ENCODE measurements around the gene SMPD3. TPM values are rescaled to one million over a fixed set of nuclear protein-coding genes. Genes with fewer than 3 reads are reported as not detected.

SMPD3 gene
- total RNA-seq, 1 donor from 2014 or later: 2.5 TPM

DNA sequence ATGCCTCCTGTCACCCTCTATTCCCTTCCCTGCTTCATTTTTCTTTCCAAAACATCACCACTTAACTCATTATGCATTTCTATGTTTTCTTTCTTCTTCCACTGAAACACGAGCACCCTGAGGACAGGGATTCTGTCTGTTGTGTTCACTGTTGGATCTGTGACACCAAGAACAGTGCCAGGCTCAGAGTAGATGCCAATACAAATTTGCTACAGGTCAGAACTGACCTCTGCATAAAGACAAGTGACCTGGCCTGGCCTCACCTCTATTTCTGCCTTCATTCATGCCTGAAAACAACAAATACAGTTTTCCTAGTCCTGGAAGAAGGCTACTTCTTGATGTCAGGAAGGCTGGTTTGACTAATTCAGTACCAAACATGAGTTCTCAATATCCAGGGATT lies 45.1 kb downstream of the SMPD3 start:
- DNase-seq: no peak

DNA sequence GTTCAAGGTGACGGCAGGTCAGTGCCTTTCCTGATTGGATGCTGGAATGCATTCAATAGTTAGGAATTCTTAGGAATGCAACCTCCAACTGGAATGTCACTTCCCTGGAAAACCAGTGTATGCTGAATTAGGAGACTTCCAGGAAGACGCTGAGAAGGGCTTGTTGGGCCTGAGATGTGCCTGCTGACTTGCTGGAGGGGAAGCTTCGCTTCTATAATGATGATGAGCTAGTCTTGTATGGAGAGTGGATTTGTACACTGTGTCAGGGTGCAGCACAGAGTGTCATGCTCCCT lies 45.6 kb downstream of the SMPD3 start:
- no peak for DNase-seq

DNA sequence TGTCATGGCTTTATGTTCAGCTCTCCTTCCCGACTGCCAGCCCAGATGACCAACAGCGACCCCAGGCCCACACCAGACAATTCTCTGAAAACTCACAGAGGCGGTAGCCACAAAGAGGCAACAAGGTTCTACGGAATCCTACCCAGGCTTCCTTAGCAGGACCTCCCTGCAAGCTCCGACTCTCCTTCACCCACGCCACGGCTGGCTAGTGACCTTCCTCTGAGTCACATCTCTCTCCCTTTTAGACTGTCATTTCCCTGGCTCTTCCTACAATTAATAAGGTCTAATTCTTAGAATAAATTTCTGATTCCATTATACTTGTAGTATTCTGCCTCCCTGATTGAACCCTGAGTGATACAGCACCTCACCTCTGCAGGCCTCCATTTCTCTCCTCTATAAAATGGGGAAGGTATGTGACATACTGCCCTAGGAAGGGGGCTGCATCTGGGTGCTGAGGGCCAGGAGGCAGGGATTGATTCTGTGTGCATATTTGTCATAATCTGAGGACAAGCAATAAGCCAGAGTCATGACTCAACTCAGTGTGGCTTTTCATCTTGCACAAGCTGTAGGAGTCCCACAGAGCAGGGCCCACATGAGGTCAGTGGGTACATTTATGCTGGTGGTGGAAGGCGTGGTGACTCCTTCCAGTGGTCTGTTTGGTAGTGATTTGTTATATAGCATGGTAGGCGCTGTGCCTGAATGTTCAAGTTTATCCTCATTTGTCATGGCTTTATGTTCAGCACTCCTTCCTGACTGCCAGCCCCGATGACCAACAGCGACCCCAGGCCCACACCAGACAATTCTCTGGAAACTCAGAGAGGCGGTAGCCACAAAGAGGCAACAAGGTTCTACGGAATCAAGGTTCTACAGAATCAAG lies 46.2 kb downstream of the SMPD3 start:
- no peak for DNase-seq

DNA sequence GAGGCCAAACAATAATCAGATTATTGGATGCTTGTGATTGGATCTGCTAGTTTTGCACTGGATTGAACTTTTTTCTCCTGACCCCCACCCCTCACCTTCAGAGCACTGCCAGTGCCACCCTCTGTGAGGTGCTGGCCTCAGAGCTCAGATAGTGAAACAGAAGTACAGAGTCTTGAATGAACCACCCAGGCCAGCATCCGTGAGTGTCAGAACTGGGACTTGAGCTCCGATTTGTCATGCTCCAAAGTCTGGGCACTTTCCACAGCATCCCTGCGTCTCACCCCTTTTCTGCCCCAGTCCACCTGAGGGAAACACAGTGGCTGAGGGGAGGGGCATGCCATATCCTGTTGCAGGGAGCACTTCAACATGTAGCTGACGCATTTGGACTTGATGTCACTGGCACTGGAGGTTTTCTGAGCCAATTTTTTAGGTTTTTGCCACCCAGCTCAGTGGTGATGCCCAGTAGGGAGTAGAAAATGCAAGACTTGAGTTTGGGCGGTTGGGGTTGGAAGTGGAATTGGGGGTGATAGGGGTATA lies 47.3 kb downstream of the SMPD3 start:
- DNase-seq: no peak

DNA sequence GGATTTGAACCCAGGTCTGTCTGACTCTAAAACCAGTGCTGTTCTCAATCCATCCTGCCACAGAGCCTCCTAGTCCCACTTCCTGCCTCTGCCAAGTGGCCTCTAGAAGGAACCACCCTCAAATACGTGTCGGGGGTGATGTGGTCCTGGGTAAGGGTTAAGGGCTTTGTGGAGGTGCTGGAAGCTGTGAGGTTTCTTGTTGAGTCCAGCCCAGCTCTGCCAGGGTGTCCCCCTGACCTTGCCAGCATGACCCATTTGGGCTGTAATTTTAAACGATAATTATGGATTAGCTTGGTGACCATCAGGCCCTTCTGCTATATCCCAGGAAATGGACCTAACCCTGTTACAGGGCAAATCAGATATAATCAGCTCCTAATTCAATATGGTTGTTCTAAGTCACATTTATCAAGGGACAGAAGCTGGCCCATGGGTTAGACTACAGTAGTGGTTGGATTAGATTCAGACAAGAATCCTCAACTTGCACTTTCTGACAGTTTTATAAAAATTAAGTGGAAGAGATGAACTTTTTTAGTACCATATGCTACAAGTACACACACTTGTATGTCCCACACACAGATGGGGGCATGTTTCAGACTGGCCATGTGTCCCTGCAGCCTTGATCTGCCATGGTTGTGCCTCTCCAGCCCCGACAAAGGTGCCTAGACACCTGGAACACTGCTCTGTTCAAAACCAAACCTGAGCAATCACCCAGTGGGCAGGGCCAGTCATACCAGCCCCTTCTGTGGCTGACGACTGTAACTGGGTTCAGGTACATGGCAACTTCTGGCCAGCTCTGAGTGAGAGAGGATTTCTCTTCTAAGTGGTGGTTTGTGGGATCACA lies 48.0 kb downstream of the SMPD3 start:
- DNase-seq: no peak

DNA sequence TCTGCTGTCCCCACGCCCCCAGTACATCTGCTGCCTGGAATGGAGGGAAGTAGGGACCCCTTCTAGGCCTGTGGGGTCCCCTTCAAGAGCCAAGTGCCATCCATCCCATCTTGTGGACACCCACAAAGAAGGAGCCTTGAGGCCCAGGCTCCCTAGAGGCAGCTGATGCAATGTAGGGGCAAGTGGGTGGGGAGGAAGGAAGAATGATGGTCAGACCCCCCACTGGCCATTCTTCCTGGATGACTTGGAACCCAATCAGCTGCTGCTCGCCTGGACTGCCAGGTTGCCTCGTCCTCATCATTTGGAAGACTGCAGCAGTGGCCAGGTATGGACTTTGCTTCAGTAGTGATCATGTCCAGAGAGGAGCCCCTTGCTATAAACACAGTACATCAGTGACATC lies 48.9 kb downstream of the SMPD3 start:
- DNase-seq: no peak

DNA sequence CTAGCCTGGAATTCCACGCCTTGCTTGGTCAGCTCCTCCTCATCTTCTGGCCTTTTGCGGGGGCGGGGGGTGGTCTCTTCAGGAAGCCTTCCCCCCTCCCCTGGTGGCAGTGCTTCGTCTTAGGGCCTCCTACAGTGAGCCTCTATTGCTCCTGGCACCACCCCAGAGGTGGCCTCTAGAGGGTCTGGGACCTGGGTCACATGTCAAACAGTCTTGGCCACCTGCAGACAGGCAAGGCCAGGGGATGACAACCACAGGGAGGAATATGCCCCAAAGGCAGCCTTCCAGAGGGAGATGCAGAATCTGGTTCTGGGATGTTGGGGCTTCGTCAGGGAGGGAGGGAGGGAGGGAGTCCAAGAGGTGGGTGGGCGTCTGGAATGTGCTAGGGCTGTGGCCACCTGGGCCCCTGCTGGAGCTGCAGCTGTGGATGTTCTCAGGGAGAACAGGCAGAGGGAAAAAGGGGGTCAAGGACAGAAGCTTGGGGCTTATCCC lies 50.6 kb downstream of the SMPD3 start:
- DNase-seq: peak; percentile 14

DNA sequence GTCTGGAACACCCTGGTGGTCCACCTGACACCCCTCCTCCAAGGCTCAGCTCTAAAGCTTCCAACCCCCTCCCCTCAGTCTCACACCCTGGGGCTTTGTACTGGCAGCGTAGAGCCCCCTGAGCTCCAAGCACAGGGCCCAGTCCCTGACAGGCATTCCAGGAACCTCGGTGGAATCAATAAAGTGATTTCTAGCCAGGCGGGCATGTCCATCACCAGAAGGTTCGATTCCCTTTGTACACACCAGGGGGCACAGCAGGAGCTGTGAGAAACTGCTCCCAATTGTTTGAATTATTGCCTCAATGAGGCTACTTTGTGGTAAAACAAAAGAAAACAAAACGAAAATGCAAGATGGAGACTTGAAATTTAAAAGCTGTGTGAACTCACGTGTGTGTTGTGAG lies 51.8 kb downstream of the SMPD3 start:
- peak; percentile 22 for DNase-seq

DNA sequence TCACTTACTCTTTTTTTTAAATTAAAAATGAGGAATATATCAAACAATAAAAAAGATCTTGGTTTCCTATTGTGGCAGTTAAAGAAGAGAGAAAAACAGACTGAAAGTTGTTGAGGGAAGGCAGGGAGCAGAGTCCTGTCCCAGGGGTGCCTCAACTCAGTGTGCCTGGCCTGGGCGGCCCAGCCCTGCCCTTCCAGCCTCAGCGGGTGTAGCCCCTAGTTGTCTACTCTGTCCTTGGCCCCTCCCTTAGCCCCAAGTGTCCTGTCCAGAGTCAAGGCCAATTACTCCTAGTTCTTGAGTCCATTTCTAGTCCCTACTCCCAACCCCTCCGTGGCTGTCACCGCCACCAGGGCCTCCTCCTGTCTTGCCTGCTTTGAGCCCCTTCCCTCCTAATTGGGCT lies 52.5 kb downstream of the SMPD3 start:
- DNase-seq: no peak

DNA sequence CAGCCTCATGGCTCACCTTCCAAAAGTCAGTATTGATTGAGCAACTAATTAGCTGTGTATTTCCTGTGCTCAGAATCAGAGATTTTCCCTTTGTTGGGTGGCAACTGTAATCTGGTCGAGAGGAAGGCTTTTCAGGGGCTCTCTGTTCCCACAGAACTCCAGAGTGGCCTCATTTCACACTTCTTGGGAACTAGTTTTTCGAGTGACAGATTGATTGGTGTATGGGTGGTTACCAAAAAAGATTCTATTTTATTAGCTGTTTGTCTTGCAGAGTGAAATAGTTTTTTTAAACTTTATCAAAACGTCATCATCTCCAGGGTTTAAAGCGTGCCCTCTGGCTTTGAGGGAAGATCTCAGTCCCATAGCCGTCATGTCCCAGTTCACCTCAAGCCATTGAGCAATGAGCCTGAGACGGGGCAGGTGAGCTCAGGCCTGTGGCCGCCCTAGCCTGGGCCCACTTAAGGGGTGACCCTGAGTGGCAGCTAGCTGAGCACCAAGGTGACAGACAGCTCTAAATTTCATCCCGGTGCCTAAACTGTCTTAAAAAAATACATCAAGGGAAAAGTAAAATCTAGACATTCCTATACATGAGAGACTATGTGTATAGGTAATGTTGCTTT lies 53.0 kb downstream of the SMPD3 start:
- DNase-seq: no peak

DNA sequence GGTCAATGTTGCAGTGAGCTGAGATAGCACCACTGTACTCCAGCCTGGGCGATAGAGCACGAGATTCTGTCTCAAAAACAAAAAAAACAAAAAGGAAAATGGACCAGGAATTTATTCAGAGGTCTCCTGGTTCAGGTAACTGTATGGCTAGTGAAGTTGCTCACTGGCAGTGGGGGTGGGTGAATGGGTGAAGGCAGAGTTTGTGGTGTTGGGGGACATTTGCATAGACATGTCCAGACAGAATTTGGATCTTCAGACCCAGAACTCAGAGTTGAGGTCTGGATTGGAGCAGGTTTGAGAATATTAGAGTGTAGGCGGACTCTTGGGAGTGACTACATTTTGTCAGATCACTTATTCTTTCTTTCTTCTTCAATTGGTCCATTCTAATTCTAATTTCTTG lies 55.0 kb downstream of the SMPD3 start:
- DNase-seq: no peak

DNA sequence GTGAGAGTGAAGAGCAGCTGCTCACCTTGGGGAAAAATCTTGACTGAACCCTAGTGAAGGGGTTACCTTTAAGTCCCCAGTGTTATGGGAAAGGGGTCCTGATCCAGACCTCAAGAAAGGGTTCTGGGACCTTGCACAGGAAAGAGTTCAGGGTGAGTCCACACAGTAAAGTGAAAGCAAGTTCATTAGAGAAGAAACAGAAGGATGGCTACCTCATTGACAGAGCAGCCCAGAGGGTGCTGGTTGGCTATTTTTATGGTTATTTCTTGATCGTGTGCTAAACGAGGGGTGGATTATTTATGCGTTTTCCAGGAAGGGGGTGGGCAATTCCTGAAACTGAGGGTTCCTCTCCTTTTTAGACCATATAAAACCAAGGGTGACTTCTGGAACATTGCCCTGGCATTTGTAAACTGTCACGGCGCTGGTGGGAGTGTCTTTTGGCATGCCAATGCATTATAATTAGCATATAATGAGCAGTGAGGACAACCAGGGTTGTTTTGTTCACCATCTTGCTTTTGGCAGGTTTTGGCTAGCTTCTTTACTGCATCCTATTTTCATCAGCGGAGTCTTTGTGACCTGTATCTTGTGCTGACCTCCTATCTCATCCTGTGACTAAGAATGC lies 58.4 kb downstream of the SMPD3 start:
- DNase-seq: no peak

DNA sequence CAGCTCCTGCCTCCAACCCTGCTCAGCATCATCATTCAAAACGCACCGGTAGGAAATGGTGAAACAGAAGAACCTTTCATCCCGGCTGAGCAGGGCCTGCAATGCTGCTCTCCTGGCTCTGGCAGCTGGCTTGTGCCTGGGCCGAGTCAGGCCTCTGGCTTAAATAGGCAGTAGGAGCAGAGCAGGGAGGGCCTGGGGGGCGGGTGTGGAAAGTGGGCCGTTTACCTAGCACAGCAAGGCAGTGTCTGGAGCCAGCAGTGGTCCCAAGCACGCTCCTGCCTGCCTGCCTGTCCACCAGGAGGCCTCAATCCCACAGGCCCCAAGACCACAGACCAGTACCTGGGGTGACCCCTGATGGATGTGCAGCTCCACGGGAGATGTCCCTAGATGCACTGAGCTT lies 59.3 kb downstream of the SMPD3 start:
- peak; percentile 32 for DNase-seq

DNA sequence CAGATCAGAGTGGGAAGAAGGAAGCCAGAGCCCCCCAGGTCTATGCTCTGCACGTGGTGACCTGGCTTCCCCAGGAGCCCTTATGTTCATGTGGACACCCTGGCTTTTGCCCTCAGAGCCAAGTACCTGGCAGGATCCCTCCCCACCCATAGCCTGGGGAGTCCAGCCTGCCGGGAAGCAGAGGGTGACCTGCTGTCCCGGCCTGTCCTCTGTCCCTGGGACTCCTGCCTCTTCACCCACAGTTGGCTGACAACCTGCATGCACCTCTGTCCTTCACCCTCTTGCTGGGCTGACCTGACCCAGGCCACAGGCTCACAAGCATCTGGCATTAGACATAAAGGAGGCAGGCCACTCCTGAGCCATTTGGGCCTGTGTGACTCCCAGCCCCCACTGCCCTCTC lies 60.2 kb downstream of the SMPD3 start:
- no peak for DNase-seq

DNA sequence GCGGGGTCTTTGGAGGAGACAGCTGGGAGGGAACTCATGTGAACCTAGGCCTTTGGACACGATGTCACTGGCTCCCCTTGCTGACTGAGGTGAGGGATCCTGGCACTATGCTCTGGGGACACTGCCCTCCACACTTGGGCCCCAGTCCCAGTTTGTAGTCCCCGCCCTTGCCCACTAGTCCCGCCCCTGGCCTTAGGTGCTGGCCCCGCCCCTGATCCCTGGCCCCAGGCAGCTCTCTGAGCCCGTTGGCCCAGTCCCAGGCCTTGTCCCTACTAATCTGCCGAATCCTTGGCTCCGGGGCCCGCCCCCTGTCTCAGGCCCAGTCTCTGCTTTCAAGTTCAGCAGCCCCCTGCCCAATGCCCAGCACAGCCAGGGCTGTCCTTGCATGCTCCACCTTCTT lies 61.0 kb downstream of the SMPD3 start:
- DNase-seq: no peak

DNA sequence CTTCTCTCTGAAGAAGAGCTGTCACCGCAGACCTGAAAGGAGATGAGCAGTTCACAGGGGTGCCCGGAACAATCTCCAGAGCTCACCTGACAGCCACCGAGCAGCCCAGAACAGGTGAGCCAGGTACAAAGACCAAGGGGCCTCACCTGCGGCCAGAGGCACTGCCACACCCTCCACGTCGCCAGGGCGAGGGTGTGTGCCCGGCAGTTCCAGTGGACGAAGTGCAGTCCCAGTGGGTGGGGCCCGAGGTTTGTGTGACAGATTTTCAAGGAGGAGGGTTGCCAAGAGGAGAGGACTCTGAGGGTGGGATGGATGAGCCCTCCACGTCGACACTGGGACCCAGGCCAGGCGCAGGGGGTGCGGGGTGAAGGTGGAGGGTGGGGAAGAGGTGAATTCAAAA lies 61.7 kb downstream of the SMPD3 start:
- no peak for DNase-seq

DNA sequence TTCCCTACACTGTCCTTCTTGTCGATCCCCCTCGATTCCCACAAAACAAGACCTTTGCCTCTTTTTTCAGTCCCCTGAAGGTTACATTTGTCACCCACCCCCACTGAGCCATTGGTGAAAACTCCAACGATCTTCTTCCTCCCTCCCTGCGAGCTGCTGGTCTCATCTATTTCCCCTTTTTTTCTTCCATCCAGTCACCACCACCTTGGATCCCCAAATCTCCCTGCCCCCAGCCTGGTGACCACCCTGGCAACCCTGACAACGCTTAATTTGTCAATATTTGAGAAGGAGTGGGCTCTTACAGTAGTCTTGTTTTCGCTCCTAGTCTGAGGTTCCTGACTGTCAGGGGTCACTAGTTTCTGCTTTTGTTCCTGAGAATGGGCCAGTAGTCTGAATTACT lies 62.9 kb downstream of the SMPD3 start:
- no peak for DNase-seq

DNA sequence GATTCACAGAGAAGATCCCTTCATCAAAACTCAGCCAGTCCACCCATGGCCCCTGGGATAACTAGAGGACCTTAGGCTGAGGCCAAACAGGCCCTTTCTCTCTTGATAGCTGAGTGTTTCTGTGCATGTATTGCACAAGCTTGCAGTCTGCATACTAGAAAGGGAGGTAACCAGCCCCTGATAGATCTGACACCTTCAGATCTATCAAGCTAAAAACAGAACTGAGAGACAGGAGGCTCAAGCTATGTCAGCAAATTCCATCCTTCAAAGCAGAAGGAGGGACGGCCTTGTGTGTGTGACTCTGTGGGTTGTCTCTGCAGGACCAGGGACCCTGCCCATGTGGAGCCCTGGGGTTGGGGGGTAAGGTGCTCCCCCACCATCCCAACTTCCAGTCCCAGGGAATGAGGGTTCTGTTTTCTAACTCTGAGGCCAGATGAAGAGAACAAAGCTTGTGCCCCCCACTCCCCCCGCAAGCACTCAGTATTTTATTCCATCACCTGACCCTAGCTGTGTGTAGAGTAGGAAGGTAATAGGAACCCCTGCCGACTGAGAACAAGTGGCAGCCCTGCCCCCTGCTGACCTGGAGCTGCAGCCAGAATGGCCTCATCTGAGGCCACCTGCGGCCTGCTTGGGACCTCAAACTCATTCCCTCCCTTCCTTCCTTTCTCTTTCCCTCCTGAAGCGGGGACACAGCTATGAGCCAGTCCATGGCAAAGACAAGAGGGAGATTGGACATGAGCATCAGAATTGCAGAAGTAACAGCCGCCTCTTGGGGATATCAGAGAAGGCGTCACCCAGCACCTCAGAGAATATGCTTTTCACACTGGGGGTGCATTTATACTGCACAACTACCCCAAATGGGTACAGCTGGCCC lies 63.8 kb downstream of the SMPD3 start:
- DNase-seq: no peak

DNA sequence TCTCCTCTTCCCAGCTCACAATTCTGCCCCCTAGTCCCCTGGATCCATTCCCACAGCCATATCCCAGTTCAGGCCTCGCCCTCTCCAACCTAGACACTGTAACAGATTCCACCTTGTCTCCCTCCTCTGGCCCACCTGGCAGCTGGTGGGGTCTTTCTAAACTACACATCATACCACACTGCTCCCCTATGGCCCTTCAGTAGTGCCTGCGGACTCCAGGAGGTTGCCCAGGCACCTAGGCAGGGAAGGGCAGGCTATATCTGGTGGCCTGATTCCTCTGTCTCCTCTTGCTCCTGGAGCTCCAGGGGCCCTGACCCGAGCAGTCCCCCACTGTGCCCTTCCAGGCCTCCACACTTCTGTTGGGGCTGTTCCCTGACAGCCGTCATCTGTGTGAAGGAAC lies 64.5 kb downstream of the SMPD3 start:
- no peak for DNase-seq

DNA sequence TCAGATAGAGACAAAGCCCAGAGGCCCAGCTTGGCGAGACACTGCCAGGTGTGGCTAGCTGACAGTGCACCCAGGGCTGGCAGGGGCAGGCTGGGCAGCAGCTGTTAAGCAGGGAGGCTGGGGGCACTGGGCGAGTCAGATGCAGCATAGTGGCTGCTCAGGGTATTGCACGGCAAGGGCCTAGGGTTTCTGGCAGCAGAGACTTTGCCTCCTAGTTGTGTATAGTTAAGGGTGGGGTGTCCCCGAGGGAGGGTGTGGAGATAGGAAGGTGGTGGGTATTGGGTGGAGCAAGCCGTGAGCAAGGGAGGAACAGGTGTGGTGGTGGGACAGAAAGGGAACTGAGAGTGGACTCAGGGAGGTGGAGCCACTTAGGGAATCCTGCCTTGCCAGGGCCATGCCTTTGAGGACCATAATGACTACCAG lies 66.0 kb downstream of the SMPD3 start:
- DNase-seq: no peak

DNA sequence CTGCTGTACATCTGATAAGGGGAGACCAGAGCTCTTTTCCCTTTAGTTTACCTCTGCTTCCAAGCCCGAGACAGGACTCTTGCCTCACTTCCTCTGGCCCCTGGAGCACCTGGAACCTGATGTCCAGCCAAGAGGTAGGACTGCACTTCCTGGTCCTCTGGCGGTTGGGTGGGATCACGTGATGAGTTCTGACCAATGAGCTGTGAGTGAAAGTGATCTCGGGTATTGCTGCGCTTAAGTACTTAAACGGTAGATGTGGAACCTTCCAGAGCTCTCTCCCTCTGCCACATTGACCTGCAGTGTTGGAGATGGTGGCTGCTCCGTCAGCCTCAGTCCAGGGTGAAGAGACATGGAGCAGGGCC lies 67.0 kb downstream of the SMPD3 start:
- DNase-seq: no peak
